ENCODE measurements around the gene STOX1.
"Not testable (repeated sequence)": the region's sequence is repeated elsewhere in the genome, so short reads cannot be mapped to it uniquely, and the experiment has no call there.

STOX1 gene

GRCh38 chr10:68856352-68856751, 29.0 kb downstream of the STOX1 start:
- TF ChIP-seq ZNF274 (IDR thresholded peaks at IDR 0.05; ENCODE audit: low read depth, low read length) = no peak
- H3K4me3 ChIP-seq (ENCODE audit: low read length) = no peak overlapping the region

GRCh38 chr10:68857005-68857404, 29.7 kb downstream of the STOX1 start:
- H3K4me3 ChIP-seq (ENCODE audit: low read length) = no peak overlapping the region
- no peak for TF ChIP-seq ZNF274 (IDR thresholded peaks at IDR 0.05; ENCODE audit: low read depth, low read length)

- no peak for TF ChIP-seq ZNF274 (IDR thresholded peaks at IDR 0.05; ENCODE audit: low read depth, low read length)
- no peak overlapping the region for H3K4me3 ChIP-seq (ENCODE audit: low read length)
These were observed 33.9 kb downstream of the STOX1 start for GRCh38 chr10:68861253-68861652.

GRCh38 chr10:68864611-68865010, 37.3 kb downstream of the STOX1 start:
- no peak for TF ChIP-seq ZNF274 (IDR thresholded peaks at IDR 0.05; ENCODE audit: low read depth, low read length)
- no peak overlapping the region for H3K4me3 ChIP-seq (ENCODE audit: low read length)

- not testable (repeated sequence) for H3K4me3 ChIP-seq (ENCODE audit: low read length)
These were observed 40.8 kb downstream of the STOX1 start for GRCh38 chr10:68868173-68868572.

GRCh38 chr10:68869623-68870022, 42.3 kb downstream of the STOX1 start:
- TF ChIP-seq ZNF274 (IDR thresholded peaks at IDR 0.05; ENCODE audit: low read depth, low read length) = no peak
- H3K4me3 ChIP-seq (ENCODE audit: low read length) = no peak overlapping the region

GRCh38 chr10:68870061-68870460, 42.7 kb downstream of the STOX1 start:
- H3K4me3 ChIP-seq (ENCODE audit: low read length) = no peak overlapping the region
- TF ChIP-seq ZNF274 (IDR thresholded peaks at IDR 0.05; ENCODE audit: low read depth, low read length) = no peak

- H3K4me3 ChIP-seq (ENCODE audit: low read length) = no peak overlapping the region
- TF ChIP-seq ZNF274 (IDR thresholded peaks at IDR 0.05; ENCODE audit: low read depth, low read length) = no peak
These were observed 43.3 kb downstream of the STOX1 start for GRCh38 chr10:68870545-68871104.

GRCh38 chr10:68871105-68871711, 43.9 kb downstream of the STOX1 start:
- no peak overlapping the region for H3K4me3 ChIP-seq (ENCODE audit: low read length)
- no peak for TF ChIP-seq ZNF274 (IDR thresholded peaks at IDR 0.05; ENCODE audit: low read depth, low read length)

GRCh38 chr10:68871731-68872342, 44.5 kb downstream of the STOX1 start:
- no peak overlapping the region for H3K4me3 ChIP-seq (ENCODE audit: low read length)
- TF ChIP-seq ZNF274 (IDR thresholded peaks at IDR 0.05; ENCODE audit: low read depth, low read length) = no peak

GRCh38 chr10:68876246-68877138, 49.2 kb downstream of the STOX1 start:
- no peak for TF ChIP-seq ZNF274 (IDR thresholded peaks at IDR 0.05; ENCODE audit: low read depth, low read length)

GRCh38 chr10:68877482-68878110, 50.3 kb downstream of the STOX1 start:
- TF ChIP-seq ZNF274 (IDR thresholded peaks at IDR 0.05; ENCODE audit: low read depth, low read length) = no peak

More at GRCh38 chr10:68876246-68877138, 49.2 kb downstream of the STOX1 start:
- no peak overlapping the region for H3K4me3 ChIP-seq (ENCODE audit: low read length)

GRCh38 chr10:68878496-68878895, 51.2 kb downstream of the STOX1 start:
- no peak for TF ChIP-seq ZNF274 (IDR thresholded peaks at IDR 0.05; ENCODE audit: low read depth, low read length)
- H3K4me3 ChIP-seq (ENCODE audit: low read length) = no peak overlapping the region

More at GRCh38 chr10:68877482-68878110, 50.3 kb downstream of the STOX1 start:
- no peak overlapping the region for H3K4me3 ChIP-seq (ENCODE audit: low read length)

- TF ChIP-seq ZNF274 (IDR thresholded peaks at IDR 0.05; ENCODE audit: low read depth, low read length) = no peak
- H3K4me3 ChIP-seq (ENCODE audit: low read length) = no peak overlapping the region
These were observed 52.3 kb downstream of the STOX1 start for GRCh38 chr10:68879628-68880027.

Measured in GM08714 (cell line).